WTC11 (cell line): ENCODE data around the gene PDE11A. TPM values are rescaled to one million over a fixed set of nuclear protein-coding genes. Genes with fewer than 3 reads are reported as not detected.

Experiments
- ATAC-seq: fragments of 200-7000 bp; cut with Tn5 transposase; 2 replicates; pipeline ENCODE4 v1.10.0; 2021; ENCODE audit warnings: mild to moderate bottlenecking, moderate library complexity
- CTCF ChIA-PET: fragments of 300-600 bp; sonication (Branson Sonifier 250); formaldehyde crosslinking; loops from one replicate; lab custom pipeline; 2021; ENCODE audit warnings: antibody characterized with exemption; lab: Charles Lee
- POLR2A ChIA-PET: fragments of 350-600 bp; sonication (Branson Sonifier 250); formaldehyde crosslinking; loops from one replicate; lab custom pipeline; 2021; ENCODE audit warnings: antibody characterized with exemption; lab: Charles Lee
- DNase-seq: peaks from one replicate; pipeline ENCODE4 v3.0.0; 2021; ENCODE audit warnings: low spot score
- H3K27ac Mint-ChIP-seq: 2 replicates; pipeline ENCODE4 v1.8.0; 2021; ENCODE audit warnings: mixed read lengths
- H3K27me3 Mint-ChIP-seq: 2 replicates; pipeline ENCODE4 v1.8.0; 2021; ENCODE audit warnings: low read depth, mild to moderate bottlenecking, moderate library complexity, mixed read lengths
- H3K36me3 Mint-ChIP-seq: 2 replicates; pipeline ENCODE4 v1.8.0; 2021; ENCODE audit warnings: mixed read lengths
- H3K4me1 Mint-ChIP-seq: 2 replicates; pipeline ENCODE4 v1.8.0; 2022; ENCODE audit warnings: mixed read lengths
- H3K4me3 Mint-ChIP-seq: 2 replicates; pipeline ENCODE4 v1.8.0; 2021; ENCODE audit warnings: mild to moderate bottlenecking, moderate library complexity, mixed read lengths
- H3K9me3 Mint-ChIP-seq: 2 replicates; pipeline ENCODE4 v1.8.0; 2021; ENCODE audit warnings: mixed read lengths
- CDX4 ChIP-seq: fragments of 250-450 bp; sonication (Bioruptor Pico); IDR thresholded peaks from 2 replicates; pipeline ENCODE4 v1.9.0; 2021; ENCODE audit warnings: moderate library complexity, mild to moderate bottlenecking, inconsistent platforms, borderline replicate concordance
- FOXP1 ChIP-seq: sonication (generic); formaldehyde crosslinking; IDR thresholded peaks from 2 replicates; pipeline ENCODE4 v1.8.0; 2022; ENCODE audit warnings: missing genetic modification reagents, mild to moderate bottlenecking, moderate library complexity, borderline replicate concordance
- JAZF1 ChIP-seq: fragments of 250-450 bp; sonication (Bioruptor Pico); IDR thresholded peaks from 2 replicates; pipeline ENCODE4 v1.9.0; 2021; ENCODE audit warnings: moderate library complexity, mild to moderate bottlenecking, inconsistent platforms
- JUN ChIP-seq: sonication (generic); formaldehyde crosslinking; IDR thresholded peaks from 2 replicates; pipeline ENCODE4 v1.8.0; 2023; ENCODE audit warnings: mild to moderate bottlenecking, missing genetic modification reagents
- NR2C2 ChIP-seq: sonication (generic); formaldehyde crosslinking; IDR thresholded peaks from 2 replicates; pipeline ENCODE4 v1.8.0; 2022; ENCODE audit warnings: mild to moderate bottlenecking, missing genetic modification reagents
- PRRX2 ChIP-seq: fragments of 250-450 bp; sonication (Bioruptor Pico); IDR thresholded peaks from 2 replicates; pipeline ENCODE4 v1.8.0; 2021; ENCODE audit warnings: mild to moderate bottlenecking
- RORB ChIP-seq: fragments of 250-450 bp; sonication (Bioruptor Pico); IDR thresholded peaks from 2 replicates; pipeline ENCODE4 v1.9.0; 2021; ENCODE audit warnings: mild to moderate bottlenecking
- ZNF317 ChIP-seq: sonication (generic); formaldehyde crosslinking; IDR thresholded peaks from 2 replicates; pipeline ENCODE4 v1.8.1; 2023; ENCODE audit warnings: low read depth, mild to moderate bottlenecking, moderate library complexity, missing genetic modification reagents, borderline replicate concordance
- ZNF423 ChIP-seq: fragments of 250-450 bp; sonication (Bioruptor Pico); IDR thresholded peaks from 2 replicates; pipeline ENCODE4 v2.1.2; 2022; ENCODE audit warnings: mild to moderate bottlenecking, moderate library complexity
- total RNA-seq: library from RNA; stranded (reverse); gene quantifications from 3 replicates; pipeline ENCODE4 v1.2.3, GENCODE V29; 2021
- TF ChIP-seq, protein P1 (sequence below): sonication (generic); formaldehyde crosslinking; IDR thresholded peaks from 2 replicates; pipeline ENCODE4 v1.8.0; 2022; ENCODE audit warnings: mild to moderate bottlenecking, missing genetic modification reagents
- TF ChIP-seq, protein P2 (sequence below): sonication (generic); formaldehyde crosslinking; IDR thresholded peaks from 2 replicates; pipeline ENCODE4 v1.8.1; 2022; ENCODE audit warnings: low read depth, mild to moderate bottlenecking, moderate library complexity, missing genetic modification reagents, borderline replicate concordance
- TF ChIP-seq, protein P3 (sequence below): sonication (generic); formaldehyde crosslinking; IDR thresholded peaks from 2 replicates; pipeline ENCODE4 v1.8.1; 2023; ENCODE audit warnings: mild to moderate bottlenecking, moderate library complexity, missing genetic modification reagents
- TF ChIP-seq, protein P4 (sequence below): sonication (generic); formaldehyde crosslinking; IDR thresholded peaks from 2 replicates; pipeline ENCODE4 v1.8.0; 2023; ENCODE audit warnings: mild to moderate bottlenecking, missing genetic modification reagents
- TF ChIP-seq, protein P5 (sequence below): fragments of 250-450 bp; sonication (Bioruptor Pico); IDR thresholded peaks from 2 replicates; pipeline ENCODE4 v1.8.0; 2021; ENCODE audit warnings: mild to moderate bottlenecking
- TF ChIP-seq, protein P6 (sequence below): sonication (generic); formaldehyde crosslinking; conservative IDR thresholded peaks from 2 replicates; pipeline ENCODE4 v1.8.1; 2022; ENCODE audit warnings: mild to moderate bottlenecking, missing genetic modification reagents
- TF ChIP-seq, protein P7 (sequence below): fragments of 250-450 bp; sonication (Bioruptor Pico); IDR thresholded peaks from 2 replicates; pipeline ENCODE4 v1.9.0; 2021; ENCODE audit warnings: mild to moderate bottlenecking

Gene PDE11A
- total RNA-seq, 1 experiment from 2014 or later: 0.13 TPM

DNA sequence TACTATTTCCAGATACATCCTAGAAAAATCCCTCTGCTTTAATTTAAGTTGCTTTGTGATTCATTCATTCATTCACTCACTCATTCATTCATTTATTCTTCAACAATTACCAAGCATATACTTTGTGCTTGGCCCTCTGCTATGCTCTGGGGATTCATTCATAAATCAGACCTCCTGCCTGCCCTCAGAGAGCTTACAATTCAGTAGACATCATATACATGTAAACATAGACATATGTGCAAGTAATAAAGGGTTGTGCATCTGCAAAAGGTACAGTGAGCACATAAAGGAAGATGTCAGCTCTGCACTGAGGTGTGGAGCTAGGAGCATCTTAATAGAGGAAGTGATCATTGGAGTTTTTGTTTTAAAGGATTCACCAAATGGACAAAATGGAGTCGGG lies 490.6 kb downstream of the PDE11A start:
- CTCF ChIA-PET: no interaction called here

More for the DNA sequence above, 490.6 kb downstream of the PDE11A start:
- H3K4me1 Mint-ChIP-seq: no peaks in the 10 kb centered on the region
- H3K4me3 Mint-ChIP-seq: no peak overlapping the region
- no peak for TF ChIP-seq PRRX2 (CRISPR knock-in tag)
- TF ChIP-seq, protein P1, sequence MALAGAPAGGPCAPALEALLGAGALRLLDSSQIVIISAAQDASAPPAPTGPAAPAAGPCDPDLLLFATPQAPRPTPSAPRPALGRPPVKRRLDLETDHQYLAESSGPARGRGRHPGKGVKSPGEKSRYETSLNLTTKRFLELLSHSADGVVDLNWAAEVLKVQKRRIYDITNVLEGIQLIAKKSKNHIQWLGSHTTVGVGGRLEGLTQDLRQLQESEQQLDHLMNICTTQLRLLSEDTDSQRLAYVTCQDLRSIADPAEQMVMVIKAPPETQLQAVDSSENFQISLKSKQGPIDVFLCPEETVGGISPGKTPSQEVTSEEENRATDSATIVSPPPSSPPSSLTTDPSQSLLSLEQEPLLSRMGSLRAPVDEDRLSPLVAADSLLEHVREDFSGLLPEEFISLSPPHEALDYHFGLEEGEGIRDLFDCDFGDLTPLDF (CRISPR knock-in tag): no peak
- TF ChIP-seq ZNF423: no peak
- TF ChIP-seq, protein P2, sequence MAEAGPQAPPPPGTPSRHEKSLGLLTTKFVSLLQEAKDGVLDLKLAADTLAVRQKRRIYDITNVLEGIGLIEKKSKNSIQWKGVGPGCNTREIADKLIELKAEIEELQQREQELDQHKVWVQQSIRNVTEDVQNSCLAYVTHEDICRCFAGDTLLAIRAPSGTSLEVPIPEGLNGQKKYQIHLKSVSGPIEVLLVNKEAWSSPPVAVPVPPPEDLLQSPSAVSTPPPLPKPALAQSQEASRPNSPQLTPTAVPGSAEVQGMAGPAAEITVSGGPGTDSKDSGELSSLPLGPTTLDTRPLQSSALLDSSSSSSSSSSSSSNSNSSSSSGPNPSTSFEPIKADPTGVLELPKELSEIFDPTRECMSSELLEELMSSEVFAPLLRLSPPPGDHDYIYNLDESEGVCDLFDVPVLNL (CRISPR knock-in tag): no peak
- TF ChIP-seq, protein P3, sequence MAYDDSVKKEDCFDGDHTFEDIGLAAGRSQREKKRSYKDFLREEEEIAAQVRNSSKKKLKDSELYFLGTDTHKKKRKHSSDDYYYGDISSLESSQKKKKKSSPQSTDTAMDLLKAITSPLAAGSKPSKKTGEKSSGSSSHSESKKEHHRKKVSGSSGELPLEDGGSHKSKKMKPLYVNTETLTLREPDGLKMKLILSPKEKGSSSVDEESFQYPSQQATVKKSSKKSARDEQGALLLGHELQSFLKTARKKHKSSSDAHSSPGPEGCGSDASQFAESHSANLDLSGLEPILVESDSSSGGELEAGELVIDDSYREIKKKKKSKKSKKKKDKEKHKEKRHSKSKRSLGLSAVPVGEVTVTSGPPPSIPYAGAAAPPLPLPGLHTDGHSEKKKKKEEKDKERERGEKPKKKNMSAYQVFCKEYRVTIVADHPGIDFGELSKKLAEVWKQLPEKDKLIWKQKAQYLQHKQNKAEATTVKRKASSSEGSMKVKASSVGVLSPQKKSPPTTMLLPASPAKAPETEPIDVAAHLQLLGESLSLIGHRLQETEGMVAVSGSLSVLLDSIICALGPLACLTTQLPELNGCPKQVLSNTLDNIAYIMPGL: no peak
- TF ChIP-seq ZNF317: no peak
- TF ChIP-seq, protein P4, sequence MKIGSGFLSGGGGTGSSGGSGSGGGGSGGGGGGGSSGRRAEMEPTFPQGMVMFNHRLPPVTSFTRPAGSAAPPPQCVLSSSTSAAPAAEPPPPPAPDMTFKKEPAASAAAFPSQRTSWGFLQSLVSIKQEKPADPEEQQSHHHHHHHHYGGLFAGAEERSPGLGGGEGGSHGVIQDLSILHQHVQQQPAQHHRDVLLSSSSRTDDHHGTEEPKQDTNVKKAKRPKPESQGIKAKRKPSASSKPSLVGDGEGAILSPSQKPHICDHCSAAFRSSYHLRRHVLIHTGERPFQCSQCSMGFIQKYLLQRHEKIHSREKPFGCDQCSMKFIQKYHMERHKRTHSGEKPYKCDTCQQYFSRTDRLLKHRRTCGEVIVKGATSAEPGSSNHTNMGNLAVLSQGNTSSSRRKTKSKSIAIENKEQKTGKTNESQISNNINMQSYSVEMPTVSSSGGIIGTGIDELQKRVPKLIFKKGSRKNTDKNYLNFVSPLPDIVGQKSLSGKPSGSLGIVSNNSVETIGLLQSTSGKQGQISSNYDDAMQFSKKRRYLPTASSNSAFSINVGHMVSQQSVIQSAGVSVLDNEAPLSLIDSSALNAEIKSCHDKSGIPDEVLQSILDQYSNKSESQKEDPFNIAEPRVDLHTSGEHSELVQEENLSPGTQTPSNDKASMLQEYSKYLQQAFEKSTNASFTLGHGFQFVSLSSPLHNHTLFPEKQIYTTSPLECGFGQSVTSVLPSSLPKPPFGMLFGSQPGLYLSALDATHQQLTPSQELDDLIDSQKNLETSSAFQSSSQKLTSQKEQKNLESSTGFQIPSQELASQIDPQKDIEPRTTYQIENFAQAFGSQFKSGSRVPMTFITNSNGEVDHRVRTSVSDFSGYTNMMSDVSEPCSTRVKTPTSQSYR (CRISPR knock-in tag): no peak
- TF ChIP-seq NR2C2 (CRISPR knock-in tag): no peak
- TF ChIP-seq CDX4: no peak
- TF ChIP-seq JUN: no peak
- TF ChIP-seq JAZF1 (CRISPR knock-in tag): no peak
- TF ChIP-seq FOXP1: no peak
- TF ChIP-seq, protein P5, sequence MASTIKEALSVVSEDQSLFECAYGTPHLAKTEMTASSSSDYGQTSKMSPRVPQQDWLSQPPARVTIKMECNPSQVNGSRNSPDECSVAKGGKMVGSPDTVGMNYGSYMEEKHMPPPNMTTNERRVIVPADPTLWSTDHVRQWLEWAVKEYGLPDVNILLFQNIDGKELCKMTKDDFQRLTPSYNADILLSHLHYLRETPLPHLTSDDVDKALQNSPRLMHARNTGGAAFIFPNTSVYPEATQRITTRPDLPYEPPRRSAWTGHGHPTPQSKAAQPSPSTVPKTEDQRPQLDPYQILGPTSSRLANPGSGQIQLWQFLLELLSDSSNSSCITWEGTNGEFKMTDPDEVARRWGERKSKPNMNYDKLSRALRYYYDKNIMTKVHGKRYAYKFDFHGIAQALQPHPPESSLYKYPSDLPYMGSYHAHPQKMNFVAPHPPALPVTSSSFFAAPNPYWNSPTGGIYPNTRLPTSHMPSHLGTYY (CRISPR knock-in tag): no peak
- TF ChIP-seq, protein P6, sequence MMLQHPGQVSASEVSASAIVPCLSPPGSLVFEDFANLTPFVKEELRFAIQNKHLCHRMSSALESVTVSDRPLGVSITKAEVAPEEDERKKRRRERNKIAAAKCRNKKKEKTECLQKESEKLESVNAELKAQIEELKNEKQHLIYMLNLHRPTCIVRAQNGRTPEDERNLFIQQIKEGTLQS: no peak
- TF ChIP-seq, protein P7, sequence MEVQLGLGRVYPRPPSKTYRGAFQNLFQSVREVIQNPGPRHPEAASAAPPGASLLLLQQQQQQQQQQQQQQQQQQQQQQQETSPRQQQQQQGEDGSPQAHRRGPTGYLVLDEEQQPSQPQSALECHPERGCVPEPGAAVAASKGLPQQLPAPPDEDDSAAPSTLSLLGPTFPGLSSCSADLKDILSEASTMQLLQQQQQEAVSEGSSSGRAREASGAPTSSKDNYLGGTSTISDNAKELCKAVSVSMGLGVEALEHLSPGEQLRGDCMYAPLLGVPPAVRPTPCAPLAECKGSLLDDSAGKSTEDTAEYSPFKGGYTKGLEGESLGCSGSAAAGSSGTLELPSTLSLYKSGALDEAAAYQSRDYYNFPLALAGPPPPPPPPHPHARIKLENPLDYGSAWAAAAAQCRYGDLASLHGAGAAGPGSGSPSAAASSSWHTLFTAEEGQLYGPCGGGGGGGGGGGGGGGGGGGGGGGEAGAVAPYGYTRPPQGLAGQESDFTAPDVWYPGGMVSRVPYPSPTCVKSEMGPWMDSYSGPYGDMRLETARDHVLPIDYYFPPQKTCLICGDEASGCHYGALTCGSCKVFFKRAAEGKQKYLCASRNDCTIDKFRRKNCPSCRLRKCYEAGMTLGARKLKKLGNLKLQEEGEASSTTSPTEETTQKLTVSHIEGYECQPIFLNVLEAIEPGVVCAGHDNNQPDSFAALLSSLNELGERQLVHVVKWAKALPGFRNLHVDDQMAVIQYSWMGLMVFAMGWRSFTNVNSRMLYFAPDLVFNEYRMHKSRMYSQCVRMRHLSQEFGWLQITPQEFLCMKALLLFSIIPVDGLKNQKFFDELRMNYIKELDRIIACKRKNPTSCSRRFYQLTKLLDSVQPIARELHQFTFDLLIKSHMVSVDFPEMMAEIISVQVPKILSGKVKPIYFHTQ (CRISPR knock-in tag): no peak
- no peak for TF ChIP-seq RORB (CRISPR knock-in tag)
- no peaks in the 10 kb centered on the region for H3K36me3 Mint-ChIP-seq
- H3K27ac Mint-ChIP-seq: no peak overlapping the region
- peaks cover 4% of the 10 kb centered on the region; the same call in 1 of the 2 replicates for H3K9me3 Mint-ChIP-seq
- H3K27me3 Mint-ChIP-seq: peaks cover 3% of the 10 kb centered on the region
- ATAC-seq (no peak), DNase-seq (no peak)
- POLR2A ChIA-PET: no interaction called here
